Testis (tissue), 2 donors: ENCODE measurements around the gene SEC22A.

Experiments used
- POLR2A ChIP-seq: fragments of 450-650 bp; IDR thresholded peaks from one replicate; pipeline ENCODE4 v1.6.1; 2017; ENCODE audit warnings: antibody characterized with exemption, mild to moderate bottlenecking, moderate library complexity
- TF ChIP-seq, protein P1 (sequence below), 3 experiments: fragments of 450-650 bp in 2 of 3; fragments of 200-600 bp in 1 of 3; sonication (generic) in 1 of 3; IDR thresholded peaks; one replicate each; pipeline ENCODE4 v1.5.1; 2016 to 2019; ENCODE audit warnings: antibody characterized with exemption in 3 of 3, mild to moderate bottlenecking in 2 of 3, moderate library complexity in 1 of 3

DNA sequence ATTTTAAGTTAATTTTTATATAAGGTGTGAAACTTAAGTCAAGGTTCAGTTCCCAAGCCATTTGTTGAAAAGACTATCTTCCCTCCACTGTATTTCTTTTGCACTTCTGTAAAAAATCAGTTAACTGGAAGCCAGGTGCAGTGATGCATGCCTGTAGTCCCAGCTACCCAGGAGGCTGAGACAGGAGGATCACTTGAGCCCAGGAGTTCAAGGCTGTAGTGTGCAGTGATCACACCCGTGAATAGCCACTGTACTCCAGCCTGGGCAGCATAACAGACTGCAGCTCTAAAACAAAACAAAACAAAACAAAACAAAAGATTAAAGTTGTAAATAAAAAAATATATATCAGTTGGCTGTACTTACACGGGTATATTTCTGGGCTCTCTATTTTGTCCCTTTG, 33.1 kb upstream of the SEC22A start:
- TF ChIP-seq POLR2A: no peak
- TF ChIP-seq, protein P1, sequence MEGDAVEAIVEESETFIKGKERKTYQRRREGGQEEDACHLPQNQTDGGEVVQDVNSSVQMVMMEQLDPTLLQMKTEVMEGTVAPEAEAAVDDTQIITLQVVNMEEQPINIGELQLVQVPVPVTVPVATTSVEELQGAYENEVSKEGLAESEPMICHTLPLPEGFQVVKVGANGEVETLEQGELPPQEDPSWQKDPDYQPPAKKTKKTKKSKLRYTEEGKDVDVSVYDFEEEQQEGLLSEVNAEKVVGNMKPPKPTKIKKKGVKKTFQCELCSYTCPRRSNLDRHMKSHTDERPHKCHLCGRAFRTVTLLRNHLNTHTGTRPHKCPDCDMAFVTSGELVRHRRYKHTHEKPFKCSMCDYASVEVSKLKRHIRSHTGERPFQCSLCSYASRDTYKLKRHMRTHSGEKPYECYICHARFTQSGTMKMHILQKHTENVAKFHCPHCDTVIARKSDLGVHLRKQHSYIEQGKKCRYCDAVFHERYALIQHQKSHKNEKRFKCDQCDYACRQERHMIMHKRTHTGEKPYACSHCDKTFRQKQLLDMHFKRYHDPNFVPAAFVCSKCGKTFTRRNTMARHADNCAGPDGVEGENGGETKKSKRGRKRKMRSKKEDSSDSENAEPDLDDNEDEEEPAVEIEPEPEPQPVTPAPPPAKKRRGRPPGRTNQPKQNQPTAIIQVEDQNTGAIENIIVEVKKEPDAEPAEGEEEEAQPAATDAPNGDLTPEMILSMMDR (IDR thresholded peaks at IDR 0.05): no peak
